Activated CD4-positive, alpha-beta T cell treated with anti-CD3 and anti-CD28 coated beads, Interleukin-2, amount 50 U/mL, for 24 hours (primary cell): ENCODE data around the gene ABI3BP.
"Not testable (repeated sequence)": the region's sequence is repeated elsewhere in the genome, so short reads cannot be mapped to it uniquely, and the experiment has no call there.

Experiments used
- DNase-seq, 2 donors: peaks; one replicate each; pipeline ENCODE4 v3.0.0-alpha.2; 2020; ENCODE audit warnings: low read depth in 1 of 2, low spot score in 1 of 2

Gene ABI3BP, protein sequence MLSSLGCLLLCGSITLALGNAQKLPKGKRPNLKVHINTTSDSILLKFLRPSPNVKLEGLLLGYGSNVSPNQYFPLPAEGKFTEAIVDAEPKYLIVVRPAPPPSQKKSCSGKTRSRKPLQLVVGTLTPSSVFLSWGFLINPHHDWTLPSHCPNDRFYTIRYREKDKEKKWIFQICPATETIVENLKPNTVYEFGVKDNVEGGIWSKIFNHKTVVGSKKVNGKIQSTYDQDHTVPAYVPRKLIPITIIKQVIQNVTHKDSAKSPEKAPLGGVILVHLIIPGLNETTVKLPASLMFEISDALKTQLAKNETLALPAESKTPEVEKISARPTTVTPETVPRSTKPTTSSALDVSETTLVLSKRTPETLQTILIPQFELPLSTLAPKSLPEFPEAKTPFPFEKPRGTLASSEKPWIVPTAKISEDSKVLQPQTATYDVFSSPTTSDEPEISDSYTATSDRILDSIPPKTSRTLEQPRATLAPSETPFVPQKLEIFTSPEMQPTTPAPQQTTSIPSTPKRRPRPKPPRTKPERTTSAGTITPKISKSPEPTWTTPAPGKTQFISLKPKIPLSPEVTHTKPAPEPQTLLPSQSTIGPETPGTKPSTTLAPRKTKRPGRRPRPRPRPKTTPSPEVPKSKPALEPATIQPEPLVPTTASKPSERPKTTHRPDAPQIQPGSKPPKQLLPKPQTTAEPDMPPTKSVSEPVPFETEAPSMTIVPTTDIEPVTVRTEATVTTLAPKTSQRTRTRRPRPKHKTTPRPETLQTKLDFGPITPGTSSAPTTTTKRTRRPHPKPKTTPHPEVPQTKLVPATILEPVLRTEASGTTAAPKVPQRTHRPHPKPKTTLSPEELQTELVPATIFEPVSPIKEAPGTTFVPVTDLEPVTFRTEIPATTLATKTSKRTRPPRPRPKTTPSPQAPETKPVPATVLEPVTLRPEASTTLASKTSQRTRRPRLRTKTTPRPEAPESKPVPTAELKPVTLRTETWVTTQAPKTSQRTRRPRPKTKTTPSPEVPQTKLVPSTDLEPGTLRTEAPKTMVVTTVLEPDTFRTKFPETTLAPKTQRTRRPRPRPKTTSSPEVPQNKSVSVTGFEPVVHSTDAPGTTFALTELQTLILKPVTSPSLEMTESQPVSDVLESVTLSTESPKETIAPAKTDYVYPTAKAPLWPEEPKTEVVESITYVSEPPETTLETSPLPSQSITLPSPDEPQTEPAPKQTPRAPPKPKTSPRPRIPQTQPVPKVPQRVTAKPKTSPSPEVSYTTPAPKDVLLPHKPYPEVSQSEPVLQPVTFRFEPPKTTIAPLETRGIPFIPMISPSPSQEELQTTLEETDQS (N-terminal part only)

DNA sequence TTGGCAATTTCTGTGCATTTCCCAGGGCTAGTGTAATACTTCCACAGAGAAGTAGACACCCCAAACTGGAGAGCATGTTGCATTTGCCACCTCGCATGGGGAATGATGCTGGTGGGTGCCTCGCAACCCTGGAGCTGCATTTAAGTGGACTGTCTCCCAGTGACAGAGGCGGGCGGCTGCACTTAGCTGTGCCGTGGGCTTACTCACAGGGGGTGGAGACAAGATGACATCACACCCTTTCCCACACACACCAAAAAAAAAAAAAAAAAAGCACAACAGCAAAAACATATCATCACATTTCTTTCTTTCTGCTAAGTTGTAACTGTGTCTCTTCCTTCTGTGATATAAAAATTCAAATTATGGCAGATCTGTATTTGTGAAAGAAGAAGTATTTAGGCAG lies at the start of gene ABI3BP:
ABI3BP (minus strand) TSS at position 113 of the 400 bp plus-strand sequence; CDS start at position 76, 37 bp downstream.
- no peak for DNase-seq

DNA sequence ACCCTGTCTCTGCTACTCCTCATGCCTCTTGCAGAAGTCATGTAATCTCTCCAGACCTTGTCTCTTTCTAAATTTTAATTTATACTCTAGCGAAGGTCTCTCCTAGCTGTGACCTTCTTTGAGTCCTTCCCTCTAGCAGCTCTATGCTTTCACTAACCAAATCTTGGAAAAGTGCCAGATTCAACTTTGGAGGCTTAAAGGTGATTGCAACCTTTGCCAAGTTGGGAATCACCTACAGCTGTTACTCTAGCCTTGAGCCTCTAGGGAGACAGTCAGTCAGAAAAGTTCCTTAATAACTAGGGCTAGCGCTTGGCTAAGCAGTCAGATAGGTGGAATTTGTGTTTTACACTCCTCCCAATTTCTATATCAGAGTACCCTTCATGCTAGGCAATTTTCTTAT lies 46.1 kb upstream of the ABI3BP start:
- DNase-seq = no peak

DNA sequence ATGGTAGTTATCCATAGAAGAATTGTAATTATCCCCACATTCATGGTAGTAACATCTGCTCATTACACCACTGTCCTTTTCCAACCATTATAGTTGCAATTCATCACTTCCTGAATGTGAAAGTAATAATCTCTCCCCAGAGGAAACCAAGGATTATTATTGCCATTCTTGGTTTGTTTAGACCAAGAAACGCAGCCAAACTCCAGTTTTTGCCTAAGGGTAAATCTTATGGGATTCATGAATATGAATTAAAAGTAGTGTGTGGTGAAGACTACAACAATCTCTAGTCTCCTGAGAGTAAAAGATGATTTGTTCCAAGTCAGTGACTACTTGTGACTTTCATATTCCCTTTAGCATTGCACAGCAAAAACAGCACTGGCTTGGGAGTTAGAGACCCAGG lies 45.7 kb upstream of the ABI3BP start:
- no peak for DNase-seq

DNA sequence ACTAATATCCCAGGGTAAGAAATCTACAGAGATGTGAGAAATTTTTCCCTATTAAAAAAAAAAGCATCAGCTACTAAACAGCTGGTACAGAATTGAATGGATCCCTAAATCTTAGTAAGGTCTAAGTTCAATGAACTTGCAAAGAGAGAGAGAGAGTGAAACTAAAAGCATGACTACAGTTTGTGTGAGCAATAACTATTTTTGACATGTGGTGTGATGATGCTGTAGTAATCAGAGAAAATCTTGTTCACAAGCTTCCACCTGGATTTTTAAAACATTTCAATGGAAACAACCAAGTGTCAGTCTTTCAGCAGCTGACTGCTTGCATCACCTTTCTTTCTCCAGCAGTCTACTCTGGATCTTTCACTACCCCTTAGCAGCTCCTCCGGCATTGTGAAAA lies 45.2 kb upstream of the ABI3BP start:
- no peak for DNase-seq

DNA sequence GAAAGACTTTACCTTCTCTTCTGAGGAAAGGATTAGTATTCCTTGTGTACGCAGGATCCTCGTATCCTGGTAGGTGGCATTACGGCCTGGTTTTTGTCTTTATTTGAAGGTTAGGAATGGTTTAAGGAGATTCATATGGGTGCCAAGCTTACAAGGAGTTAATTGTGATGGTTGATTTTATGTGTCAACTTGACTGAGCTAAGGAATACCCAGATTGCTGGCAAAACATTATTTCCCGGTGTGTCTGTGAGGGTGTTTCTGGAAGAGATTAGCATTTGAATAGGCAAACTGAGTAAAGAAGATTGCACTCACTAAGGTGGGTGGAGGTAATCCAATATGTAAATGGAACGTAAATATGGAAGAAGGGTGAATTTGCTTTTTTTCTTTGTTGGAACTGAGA lies 44.4 kb upstream of the ABI3BP start:
- no peak for DNase-seq

DNA sequence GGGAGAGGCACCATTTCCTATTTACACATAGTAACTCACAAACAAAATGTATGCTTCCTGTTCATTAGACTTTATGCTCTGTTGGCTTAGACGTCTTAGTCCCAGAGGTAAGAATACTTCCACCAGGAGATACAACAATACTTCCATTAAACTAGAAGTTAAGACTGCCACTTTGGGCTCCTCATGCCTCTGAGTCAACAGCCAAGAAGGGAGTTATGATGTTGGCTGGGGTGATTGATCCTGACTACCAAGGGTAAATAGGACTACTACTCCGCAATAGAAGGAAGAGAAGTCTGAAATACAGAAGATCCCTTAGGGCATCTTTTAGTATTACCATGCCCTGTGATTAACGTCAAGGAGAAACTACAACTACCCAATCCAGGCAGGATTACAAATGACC lies 43.5 kb upstream of the ABI3BP start:
- DNase-seq = no peak

DNA sequence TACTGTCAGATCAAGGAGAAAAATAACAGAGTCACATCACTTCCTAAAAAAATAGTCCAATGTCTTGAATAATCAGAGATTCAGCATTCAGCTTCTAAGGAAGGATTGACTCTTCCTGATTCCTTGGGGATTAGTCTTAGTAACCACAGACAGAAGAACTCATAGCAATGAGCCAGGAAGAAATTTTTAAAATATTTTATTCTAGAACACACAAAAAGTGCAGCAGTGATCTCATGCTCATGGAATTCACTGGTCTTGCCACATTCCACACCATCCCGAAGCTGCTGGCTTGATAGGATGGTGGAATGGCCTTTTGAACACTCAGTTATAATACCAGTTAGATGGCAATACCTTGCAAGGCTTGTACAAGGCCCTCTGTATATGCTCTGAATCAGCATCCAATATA lies 43.0 kb upstream of the ABI3BP start:
- DNase-seq = no peak

DNA sequence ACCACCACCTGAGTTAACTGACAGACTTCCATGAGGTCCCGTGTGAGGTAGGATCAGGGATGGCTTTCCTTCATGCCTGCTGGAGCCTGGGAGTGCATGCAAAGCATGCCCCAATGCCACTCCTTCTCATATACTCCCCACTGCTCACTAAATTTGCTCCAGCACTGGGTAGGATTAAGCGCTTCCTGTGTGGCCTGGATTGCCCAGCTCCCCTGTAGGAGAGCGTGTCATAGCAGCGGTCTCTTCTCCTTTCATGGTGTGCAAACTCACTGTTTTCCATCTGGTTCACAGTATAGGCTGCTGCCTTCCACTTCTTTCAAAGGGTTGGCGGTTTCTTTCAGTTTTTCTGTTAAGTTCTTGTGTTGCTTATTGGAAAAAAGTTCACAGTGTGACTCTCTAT lies 34.1 kb upstream of the ABI3BP start:
- no peak for DNase-seq

DNA sequence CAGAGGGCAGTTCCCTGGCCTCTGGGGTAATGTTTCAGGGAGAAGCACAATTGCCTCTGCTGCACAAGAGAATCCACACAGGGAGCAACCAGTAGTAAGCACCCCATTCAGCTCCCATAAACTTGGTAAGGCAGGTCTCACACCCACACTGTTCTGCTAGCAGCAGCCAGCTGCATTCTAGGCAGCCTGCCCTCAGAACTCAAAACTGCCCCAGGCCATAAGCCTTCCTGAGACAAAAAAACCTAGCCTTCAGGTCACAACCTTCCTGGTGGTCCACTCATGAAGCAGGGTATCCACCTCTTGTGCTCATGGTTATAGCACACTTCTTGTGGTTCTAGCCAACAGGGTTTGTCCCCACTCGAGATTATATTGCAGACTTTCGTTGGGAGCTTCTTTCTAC lies 33.7 kb upstream of the ABI3BP start:
- no peak for DNase-seq

DNA sequence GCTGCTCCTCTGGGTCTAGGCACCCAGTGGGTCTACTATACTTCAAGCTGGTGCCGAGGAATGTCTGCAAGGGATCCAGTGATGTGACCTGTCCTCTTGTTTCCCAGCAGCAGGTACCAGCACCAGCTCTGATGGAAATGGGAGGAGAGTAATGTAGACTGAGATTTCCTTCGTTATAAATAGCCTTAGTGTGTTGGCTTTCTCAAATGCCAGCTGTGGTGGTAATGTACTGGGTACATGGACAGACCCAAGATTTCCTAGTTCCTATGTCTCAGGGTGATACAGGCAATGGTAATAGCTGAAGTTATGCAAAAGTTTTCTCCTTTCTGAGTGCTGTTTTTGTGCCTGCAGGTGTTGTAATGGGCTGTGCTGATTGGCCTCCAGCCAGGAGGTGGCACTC lies 33.0 kb upstream of the ABI3BP start:
- DNase-seq = no peak

DNA sequence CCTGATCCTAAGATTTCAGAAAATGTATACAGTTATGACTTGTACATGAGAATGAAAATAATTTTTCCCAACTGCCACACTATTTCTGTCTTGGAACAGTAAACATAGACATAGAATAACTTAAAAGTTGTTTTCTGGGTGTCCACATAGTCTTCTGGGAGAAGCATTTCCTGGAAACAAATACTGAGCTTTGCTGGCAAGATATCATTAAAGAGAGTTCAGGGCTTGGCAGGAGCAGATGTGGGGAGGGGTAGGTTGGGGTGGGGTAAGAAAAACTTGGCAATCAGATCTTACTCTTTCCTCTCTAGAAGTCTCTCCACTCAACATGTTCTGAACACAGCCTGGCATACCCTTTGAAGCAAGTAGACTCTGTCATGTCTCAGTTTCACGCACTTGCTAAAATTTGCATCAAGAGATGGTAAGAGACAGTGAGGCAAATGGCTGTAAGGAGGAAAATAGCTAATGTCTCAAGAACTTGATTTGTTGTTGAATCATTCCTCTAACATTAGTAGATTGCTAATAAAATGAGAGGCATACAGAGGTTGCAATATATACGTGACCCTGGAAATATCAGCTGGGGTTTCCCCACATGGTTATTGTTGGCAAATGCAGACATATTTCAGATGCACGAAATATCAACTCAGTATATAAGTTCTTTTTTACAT lies 27.3 kb upstream of the ABI3BP start:
- no peak for DNase-seq

DNA sequence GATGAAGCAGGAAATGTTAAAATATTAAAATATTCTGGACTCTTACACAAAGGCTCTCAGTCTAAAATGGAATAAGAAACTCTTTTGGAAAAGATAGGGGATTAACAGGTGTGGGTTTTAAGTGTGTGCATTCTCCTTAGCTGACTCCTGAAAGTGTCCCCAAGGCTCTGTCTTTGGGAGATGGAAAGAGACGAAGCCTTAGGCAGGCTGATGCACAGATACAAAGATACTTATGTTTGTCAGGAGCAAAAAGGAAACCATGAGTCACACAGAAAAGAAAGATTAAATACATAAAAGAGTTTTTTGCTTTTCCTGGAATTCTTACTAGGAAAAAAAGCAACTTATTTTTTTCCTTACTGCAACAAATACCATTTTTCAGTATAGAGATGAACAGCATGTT lies 23.8 kb upstream of the ABI3BP start:
- no peak for DNase-seq

DNA sequence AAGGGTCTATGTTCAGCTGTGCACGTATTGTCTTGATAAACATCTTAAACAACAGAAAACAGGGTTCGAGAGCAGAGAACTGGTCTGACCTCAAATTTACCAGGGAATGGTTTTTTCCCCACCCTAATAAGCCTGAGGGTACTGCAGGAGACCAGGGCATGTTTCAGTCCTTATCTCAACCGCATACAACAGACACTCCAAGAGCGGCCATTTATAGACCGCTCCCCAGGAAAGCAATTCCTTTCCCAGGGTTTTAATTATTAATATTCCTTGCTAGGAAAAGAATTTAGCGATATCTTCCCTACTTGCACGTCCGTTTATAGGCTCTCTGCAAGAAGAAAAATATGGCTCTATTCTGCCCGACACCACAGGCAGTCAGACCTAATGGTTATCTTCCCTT lies 19.1 kb upstream of the ABI3BP start:
- not testable (repeated sequence) for DNase-seq

DNA sequence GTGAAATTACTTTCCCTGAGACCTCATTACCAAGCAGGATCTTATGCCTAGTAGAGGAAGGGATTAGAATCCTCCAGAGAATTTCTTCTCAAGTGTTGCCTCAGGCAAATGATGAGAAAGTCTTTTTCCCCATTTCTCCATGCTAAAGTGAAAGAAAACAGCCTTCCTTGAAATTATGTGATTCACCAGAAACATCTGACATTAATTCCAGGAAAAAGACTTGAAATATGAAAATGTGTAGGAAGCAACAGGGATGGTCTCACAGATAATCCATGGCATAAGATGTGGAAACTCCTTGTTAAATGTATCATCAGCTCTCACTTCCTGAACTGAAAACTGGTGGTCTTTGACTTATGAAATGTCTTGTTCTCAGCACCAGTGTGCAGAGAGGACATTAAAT lies 17.9 kb upstream of the ABI3BP start:
- no peak for DNase-seq

DNA sequence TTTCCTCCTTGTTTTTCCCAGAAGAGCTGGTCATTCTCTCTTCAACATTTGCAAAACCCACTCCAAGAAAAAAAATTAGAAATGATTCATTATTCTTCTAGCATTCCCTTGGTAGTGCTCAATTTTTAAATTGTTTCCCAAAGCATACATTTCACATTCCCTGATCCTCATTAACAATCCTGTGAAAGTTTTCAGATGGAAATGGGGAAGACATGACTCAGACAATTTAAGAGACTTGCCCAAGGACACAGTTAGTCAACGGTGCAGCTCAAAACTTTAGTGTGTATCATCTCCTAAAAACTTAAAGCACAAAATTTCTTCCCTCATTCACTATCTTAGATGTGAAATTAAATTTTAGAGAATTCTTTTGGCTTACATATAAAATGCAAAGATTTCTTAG lies 17.1 kb upstream of the ABI3BP start:
- no peak for DNase-seq

DNA sequence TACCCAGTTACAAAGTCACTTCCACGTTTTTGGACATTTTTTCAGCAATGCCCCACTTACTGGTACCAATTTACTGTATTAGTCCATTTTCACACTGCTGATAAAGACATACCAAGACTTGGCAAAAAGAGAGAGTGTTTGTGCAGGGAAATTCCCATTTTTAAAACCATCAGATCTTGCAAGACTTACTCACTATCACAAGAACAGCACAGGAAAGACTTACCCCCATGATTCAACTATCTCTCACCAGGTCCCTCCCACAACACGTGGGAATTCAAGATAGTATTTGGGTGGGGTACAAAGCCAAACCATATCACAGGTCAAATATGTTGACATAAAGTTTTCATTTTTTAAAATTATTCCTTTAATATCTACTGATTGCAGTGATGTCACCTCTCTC lies 16.2 kb upstream of the ABI3BP start:
- no peak for DNase-seq

DNA sequence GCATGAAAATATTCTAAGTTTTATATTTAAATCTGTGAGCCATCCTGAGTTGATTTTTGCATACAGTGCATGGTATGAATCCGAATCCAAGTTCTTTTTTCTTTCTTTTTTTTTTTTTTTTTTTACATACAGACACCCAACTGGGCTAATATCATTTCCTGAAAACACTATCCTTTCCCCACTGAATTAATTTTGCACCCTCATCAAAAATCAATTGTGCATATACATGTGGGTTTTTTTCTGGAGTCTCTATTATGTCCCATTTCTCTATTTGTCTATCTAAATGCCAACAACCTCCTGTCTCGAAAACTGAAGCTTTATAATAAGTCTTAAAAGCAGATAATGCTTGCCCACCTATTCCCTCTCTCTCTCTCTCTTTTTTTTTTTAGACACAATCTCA lies 5.9 kb upstream of the ABI3BP start:
- DNase-seq = no peak

DNA sequence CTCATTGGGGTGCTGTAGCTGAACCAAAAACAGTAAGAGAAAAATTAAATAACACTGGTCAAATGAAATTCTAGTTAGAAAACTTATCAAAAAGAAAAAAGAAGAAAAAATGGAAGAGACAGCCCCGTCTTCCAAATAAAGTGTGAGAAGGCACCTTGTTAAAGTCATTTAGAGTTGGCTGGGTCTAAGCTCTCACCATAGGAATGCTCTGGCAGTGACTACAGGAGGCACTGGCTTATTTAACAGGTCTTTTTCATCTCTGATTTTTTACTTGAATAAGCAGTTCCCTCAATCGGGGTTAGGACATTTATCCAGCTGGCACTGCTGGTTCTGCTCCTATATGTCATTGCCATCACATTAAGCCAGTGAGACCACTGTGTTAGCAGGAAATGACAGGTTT lies 1.6 kb upstream of the ABI3BP start:
- DNase-seq = no peak

DNA sequence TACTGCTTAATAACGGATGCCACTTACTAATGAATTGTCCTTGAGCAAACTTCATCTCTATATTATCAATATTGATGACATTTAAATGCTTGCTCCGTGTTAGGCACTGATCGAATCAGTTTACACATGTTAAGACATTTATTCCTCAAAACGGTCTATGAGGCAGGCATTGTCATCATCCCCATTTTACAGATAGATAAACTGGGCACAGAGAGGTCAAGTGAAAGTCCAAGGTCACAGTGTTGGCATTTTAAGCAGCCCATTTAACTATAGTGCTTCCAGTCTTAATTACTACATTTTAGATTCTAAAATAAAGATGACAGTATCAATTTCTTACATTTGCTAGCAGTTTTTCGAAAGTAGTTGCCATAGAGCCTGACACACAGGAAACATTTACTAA lies 966 bp upstream of the ABI3BP start:
- DNase-seq = no peak

DNA sequence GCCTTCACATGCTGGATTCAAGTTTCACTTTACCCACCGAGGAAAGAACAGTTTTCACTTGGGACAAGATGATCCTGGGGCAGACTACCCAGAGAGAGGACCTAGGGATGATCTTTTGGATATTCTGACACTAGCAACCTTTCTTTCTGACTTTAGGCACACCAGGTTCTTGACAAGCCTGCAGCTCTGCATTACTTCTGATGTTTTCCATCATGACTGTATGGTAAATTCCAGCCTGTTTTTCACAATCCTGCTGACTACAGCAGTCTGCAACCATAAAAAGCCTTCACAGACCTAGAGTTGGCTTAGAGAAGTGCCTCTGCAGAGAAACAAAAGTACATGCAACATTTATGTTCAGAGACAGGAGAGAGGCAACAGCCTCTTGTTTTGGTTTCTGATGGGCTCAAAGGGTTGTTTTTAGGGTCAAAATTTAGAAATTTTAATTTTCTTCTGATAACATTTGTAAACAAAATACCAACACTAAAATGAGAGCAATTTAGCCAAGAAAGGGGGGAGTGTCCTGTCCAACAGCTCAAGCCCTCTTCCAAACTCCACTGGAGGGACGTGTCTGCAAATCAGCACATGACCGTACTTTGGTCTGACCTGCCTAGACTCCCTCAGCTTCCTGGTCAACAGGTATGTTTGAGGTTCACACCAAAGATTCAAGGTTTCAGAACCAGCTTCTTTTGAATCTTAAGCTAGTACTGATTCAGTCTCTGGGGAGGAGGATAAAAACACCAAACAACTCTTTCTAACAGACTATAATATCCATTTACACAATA lies 799 bp downstream of the ABI3BP start:
- DNase-seq = no peak
